Caco-2 (cell line): ENCODE data around the gene RRP36. TPM values are rescaled to one million over a fixed set of nuclear protein-coding genes. Genes with fewer than 3 reads are reported as not detected.

ENCODE experiments used
- BruUV-seq: library from RNA; stranded (reverse); fragments of 400-500 nt; replicated peaks from 2 replicates; lab custom pipeline; 2021; lab: Mats Ljungman, UMichigan
- CTCF ChIA-PET: fragments of 300-600 bp; sonication (Branson Sonifier 250); formaldehyde crosslinking; loops from one replicate; lab custom pipeline; 2022; ENCODE audit warnings: antibody characterized with exemption; lab: Charles Lee
- POLR2A ChIA-PET: fragments of 300-600 bp; sonication (Branson Sonifier 250); formaldehyde crosslinking; loops from one replicate; lab custom pipeline; 2022; ENCODE audit warnings: antibody characterized with exemption; lab: Charles Lee
- DNase-seq, 2 experiments: peaks; one replicate each; pipeline versions ENCODE4 v3.0.0 to v3.0.0-alpha.2; 2020 to 2022
- H3K27me3 ChIP-seq: replicated peaks from 2 replicates; pipeline ENCODE4 v1.6.0; 2011; ENCODE audit warnings: low read length; ENCODE audit not compliant: control insufficient read depth, insufficient read depth
- H3K36me3 ChIP-seq: 2 replicates; pipeline ENCODE4 v1.5.1; 2011; ENCODE audit warnings: low read length; ENCODE audit not compliant: control insufficient read depth, insufficient read depth
- H3K4me1 ChIP-seq: fragments of 250-450 bp; sonication (Bioruptor Pico); 2 replicates; pipeline ENCODE4 v1.5.1; 2020; ENCODE audit warnings: mild to moderate bottlenecking
- H3K4me3 ChIP-seq: 2 replicates; pipeline ENCODE4 v1.5.1; 2011; ENCODE audit warnings: low read depth, mild to moderate bottlenecking, control low read depth, low read length
- H3K9me3 ChIP-seq: fragments of 250-450 bp; sonication (Bioruptor Pico); 2 replicates; pipeline ENCODE4 v1.5.1; 2020; ENCODE audit warnings: mild to moderate bottlenecking, moderate library complexity
- H3K27ac Mint-ChIP-seq: one replicate; pipeline ENCODE4 v1.8.0; 2022; ENCODE audit warnings: mixed read lengths; ENCODE audit not compliant: unreplicated experiment
- H3K27me3 Mint-ChIP-seq: one replicate; pipeline ENCODE4 v1.8.0; 2022; ENCODE audit warnings: mixed read lengths; ENCODE audit not compliant: insufficient read depth, unreplicated experiment
- H3K36me3 Mint-ChIP-seq: one replicate; pipeline ENCODE4 v1.8.0; 2022; ENCODE audit warnings: mild to moderate bottlenecking, mixed read lengths; ENCODE audit not compliant: insufficient read depth, unreplicated experiment
- H3K4me1 Mint-ChIP-seq: one replicate; pipeline ENCODE4 v1.8.0; 2022; ENCODE audit warnings: low read depth, mixed read lengths; ENCODE audit not compliant: unreplicated experiment
- H3K4me3 Mint-ChIP-seq: one replicate; pipeline ENCODE4 v1.8.0; 2022; ENCODE audit warnings: mild to moderate bottlenecking, moderate library complexity, mixed read lengths; ENCODE audit not compliant: unreplicated experiment
- H3K9me3 Mint-ChIP-seq: one replicate; pipeline ENCODE4 v1.8.0; 2022; ENCODE audit warnings: mixed read lengths; ENCODE audit not compliant: unreplicated experiment
- intact Hi-C: fragments of 100-400 bp; cut with micrococcal nuclease; formaldehyde crosslinking; loops from one replicate; pipeline ENCODE4 v1.10.0; 2022; ENCODE audit not compliant: unreplicated experiment
- total RNA-seq: library from RNA; stranded (reverse); gene quantifications from 2 replicates; pipeline ENCODE4 v1.2.3, GENCODE V29; 2022
- TF ChIP-seq, protein P1 (sequence below), 2 experiments: fragments of 200-600 bp in 1 of 2; IDR thresholded peaks; 1 replicate in 1 of 2; 2 replicates in 1 of 2; pipeline versions ENCODE4 v1.5.1 to v1.8.0; 2011 to 2022; ENCODE audit warnings: antibody characterized with exemption in 1 of 2, control low read depth in 1 of 2, inconsistent platforms in 1 of 2, low read depth in 1 of 2, low read length in 1 of 2, mild to moderate bottlenecking in 1 of 2, moderate library complexity in 1 of 2; ENCODE audit not compliant: insufficient read depth in 1 of 2, severe bottlenecking in 1 of 2, unreplicated experiment in 1 of 2

The RRP36 gene
- total RNA-seq, 1 experiment from 2014 or later, result 74.9 TPM

DNA sequence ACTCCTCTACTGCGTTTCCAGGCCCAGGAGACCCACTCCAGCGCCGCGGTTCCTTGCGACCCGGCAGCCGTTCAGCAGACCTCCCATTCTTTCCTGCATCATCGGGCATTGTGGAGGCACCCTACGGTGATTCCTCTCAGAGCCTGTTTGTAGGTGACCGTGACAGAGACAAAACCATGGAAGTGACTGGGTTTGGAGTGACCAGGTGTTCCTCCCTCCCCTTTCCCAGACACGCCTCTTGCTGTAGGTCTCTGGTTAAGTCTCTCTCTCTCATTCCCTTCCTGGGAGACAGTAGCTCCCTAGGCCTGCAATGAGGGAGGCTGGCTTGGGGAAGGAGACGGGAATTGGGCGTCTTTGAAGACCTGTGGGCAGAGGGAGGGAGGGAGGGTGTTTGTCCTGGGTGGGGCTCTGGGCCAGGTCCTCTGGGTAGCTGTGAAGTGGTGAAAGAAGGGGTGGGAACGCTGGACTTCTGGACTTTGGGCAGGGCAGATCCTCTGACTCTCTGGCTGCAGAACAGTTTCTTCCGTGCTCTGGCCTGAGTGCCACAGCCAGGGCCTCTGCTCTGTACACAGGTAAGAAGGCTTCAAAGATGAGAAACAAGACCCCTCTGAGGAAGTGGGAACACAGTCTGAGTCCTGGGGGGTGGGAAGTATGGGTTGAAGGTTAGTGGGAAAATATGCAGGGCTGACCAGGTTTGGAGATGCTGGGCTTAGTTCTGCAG is 38.8 kb downstream of the RRP36 start:
- Histone ChIP-seq H3K27me3 (no peaks in the 10 kb centered on the region), H3K4me1 (peaks cover 24% of the 10 kb centered on the region), H3K4me3 (peak overlapping the region; percentile 79), H3K9me3 (no peaks in the 10 kb centered on the region), H3K36me3 (peaks cover 6% of the 10 kb centered on the region; the same call in 1 of the 2 replicates)
- CTCF ChIA-PET, result interaction anchor here (0.6 to 1.3 kb wide), 6 partner anchors 37 to 214 kb away, joined by 3 to 7 read pairs (median 4); partner anchors contain the start of gene RRP36
- TF ChIP-seq, protein P1, sequence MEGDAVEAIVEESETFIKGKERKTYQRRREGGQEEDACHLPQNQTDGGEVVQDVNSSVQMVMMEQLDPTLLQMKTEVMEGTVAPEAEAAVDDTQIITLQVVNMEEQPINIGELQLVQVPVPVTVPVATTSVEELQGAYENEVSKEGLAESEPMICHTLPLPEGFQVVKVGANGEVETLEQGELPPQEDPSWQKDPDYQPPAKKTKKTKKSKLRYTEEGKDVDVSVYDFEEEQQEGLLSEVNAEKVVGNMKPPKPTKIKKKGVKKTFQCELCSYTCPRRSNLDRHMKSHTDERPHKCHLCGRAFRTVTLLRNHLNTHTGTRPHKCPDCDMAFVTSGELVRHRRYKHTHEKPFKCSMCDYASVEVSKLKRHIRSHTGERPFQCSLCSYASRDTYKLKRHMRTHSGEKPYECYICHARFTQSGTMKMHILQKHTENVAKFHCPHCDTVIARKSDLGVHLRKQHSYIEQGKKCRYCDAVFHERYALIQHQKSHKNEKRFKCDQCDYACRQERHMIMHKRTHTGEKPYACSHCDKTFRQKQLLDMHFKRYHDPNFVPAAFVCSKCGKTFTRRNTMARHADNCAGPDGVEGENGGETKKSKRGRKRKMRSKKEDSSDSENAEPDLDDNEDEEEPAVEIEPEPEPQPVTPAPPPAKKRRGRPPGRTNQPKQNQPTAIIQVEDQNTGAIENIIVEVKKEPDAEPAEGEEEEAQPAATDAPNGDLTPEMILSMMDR (IDR thresholded peaks at IDR 0.05; ENCODE audit: insufficient read depth in 1 of 2, low read depth in 1 of 2, low read length in 1 of 2, severe bottlenecking in 1 of 2, unreplicated experiment in 1 of 2), result no peak
- intact Hi-C loops, result loop anchor here (1.0 kb wide), 1 partner anchor 46 kb away; the partner anchor contains the start of gene KLHDC3
- no TSS peak for BruUV-seq
- H3K27ac Mint-ChIP-seq, result peak overlapping the region; percentile 82
- H3K9me3 Mint-ChIP-seq, result no peaks in the 10 kb centered on the region
- peaks cover 56% of the 10 kb centered on the region for H3K36me3 Mint-ChIP-seq
- POLR2A ChIA-PET, result interaction anchor here (0.6 to 2.4 kb wide), 12 partner anchors 15 to 431 kb away, joined by 3 to 22 read pairs (median 5); partner anchors contain the start of genes CNPY3, KLHDC3, MEA1 and PPP2R5D
- H3K4me1 Mint-ChIP-seq, result peaks cover 34% of the 10 kb centered on the region
- peak; percentile 77 to 87 for DNase-seq
- H3K27me3 Mint-ChIP-seq, result no peaks in the 10 kb centered on the region
- H3K4me3 Mint-ChIP-seq, result peak overlapping the region; percentile 88

DNA sequence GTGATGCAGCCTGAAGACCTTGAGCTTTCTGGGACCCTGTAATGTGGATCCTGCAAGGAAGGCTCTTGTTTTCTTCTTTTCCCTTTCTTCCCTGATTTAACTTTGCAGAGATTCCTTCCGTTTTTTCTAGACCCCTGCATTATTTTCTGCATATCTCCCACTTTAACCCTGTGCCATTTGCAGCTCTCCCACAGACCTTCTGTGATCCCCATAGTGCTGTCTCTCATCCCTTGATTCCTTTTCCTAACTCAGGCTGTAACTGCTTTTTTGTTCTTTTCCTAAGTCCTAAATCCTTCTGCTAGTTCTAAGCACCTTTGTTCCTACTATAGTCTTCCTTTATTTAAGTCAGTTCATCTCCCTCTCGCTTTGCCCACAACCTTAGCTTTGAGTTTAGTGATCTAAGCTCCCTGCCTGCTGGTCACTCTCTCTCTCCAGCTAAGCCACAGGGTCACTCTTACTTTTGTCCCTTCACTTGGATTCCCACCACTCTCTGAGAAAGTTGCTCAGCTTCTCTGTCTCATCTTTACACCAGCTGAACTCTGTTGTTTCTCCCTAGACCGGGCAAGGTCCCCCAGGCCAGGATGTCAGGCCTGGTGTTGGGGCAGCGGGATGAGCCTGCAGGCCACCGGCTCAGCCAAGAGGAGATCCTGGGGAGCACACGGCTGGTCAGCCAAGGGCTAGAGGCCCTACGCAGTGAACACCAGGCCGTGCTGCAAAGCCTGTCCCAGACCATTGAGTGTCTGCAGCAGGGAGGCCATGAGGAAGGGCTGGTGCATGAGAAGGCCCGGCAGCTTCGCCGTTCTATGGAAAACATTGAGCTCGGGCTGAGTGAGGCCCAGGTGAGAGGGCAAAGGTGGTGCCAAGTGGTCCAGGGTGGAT is 39.6 kb downstream of the RRP36 start:
- no peaks in the 10 kb centered on the region for H3K27me3 ChIP-seq
- TSS peak; percentile 63 for BruUV-seq
- TF ChIP-seq, protein P1 (IDR thresholded peaks at IDR 0.05; ENCODE audit: insufficient read depth in 1 of 2, low read depth in 1 of 2, low read length in 1 of 2, severe bottlenecking in 1 of 2, unreplicated experiment in 1 of 2), result no peak
- Mint-ChIP-seq H3K4me3 (peak overlapping the region; percentile 88), H3K27me3 (no peaks in the 10 kb centered on the region), H3K4me1 (peaks cover 28% of the 10 kb centered on the region), H3K9me3 (no peaks in the 10 kb centered on the region), H3K36me3 (peaks cover 48% of the 10 kb centered on the region), H3K27ac (peak overlapping the region; percentile 82)
- peaks cover 19% of the 10 kb centered on the region for H3K4me1 ChIP-seq
- peak overlapping the region; percentile 79 for H3K4me3 ChIP-seq
- DNase-seq, result no peak
- CTCF ChIA-PET, result interaction anchor here (0.7 to 1.0 kb wide), 3 partner anchors 36 to 111 kb away, joined by 3 to 5 read pairs (median 4); no protein-coding TSS in a partner anchor
- H3K36me3 ChIP-seq, result peaks cover 6% of the 10 kb centered on the region; the same call in 1 of the 2 replicates
- POLR2A ChIA-PET, result interaction anchor here (0.6 to 2.4 kb wide), 6 partner anchors 47 to 432 kb away, joined by 3 to 22 read pairs (median 10); partner anchors contain the start of genes CNPY3, KLHDC3, MEA1 and PPP2R5D
- no peaks in the 10 kb centered on the region for H3K9me3 ChIP-seq
- intact Hi-C loops, result loop anchor here (1.0 kb wide), 1 partner anchor 47 kb away; the partner anchor contains the start of gene KLHDC3

DNA sequence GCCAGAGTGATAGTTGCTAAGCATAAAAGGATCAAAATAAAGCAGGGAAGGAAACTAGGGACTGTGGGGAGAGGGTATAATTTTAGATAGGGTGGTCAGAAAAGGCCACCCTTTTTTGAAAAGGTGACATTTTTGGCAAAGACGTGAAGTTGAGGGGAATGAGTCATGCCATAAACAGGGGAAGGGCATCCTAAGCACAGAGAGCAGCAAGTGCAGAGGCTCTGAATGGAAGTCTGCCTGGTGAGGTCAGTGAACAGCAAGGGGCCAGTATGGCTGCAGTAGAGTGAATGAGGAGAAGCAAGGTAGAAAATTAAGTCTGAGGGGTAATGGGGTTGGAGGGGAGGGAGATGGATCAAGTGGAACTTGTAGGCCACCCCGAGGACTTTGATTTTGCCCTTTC is 40.4 kb downstream of the RRP36 start:
- no peak for DNase-seq
- peak overlapping the region; percentile 88 for H3K4me3 Mint-ChIP-seq
- ChIA-PET POLR2A (no interaction called here), CTCF (no interaction called here)
- intact Hi-C loops, result no loop called here
- Histone ChIP-seq H3K4me3 (no peak overlapping the region), H3K27me3 (no peaks in the 10 kb centered on the region), H3K9me3 (no peaks in the 10 kb centered on the region), H3K36me3 (peaks cover 6% of the 10 kb centered on the region), H3K4me1 (peaks cover 19% of the 10 kb centered on the region)
- BruUV-seq, result no TSS peak
- H3K4me1 Mint-ChIP-seq, result peaks cover 27% of the 10 kb centered on the region
- TF ChIP-seq, protein P1 (IDR thresholded peaks at IDR 0.05; ENCODE audit: insufficient read depth in 1 of 2, low read depth in 1 of 2, low read length in 1 of 2, severe bottlenecking in 1 of 2, unreplicated experiment in 1 of 2), result no peak
- H3K27me3 Mint-ChIP-seq, result no peaks in the 10 kb centered on the region
- no peaks in the 10 kb centered on the region for H3K9me3 Mint-ChIP-seq
- H3K27ac Mint-ChIP-seq, result peak overlapping the region; percentile 82
- H3K36me3 Mint-ChIP-seq, result peaks cover 40% of the 10 kb centered on the region
